NCI-H345 (cell line): ENCODE results near the gene MAN1C1.

ENCODE experiments used
- DNase-seq: peaks from one replicate; lab custom pipeline; 2025; lab: John Stamatoyannopoulos, UW

MAN1C1 gene

GRCh38 chr1:25803368-25803767 lies 186.8 kb downstream of the MAN1C1 start:
- DNase-seq: no peak

DNA sequence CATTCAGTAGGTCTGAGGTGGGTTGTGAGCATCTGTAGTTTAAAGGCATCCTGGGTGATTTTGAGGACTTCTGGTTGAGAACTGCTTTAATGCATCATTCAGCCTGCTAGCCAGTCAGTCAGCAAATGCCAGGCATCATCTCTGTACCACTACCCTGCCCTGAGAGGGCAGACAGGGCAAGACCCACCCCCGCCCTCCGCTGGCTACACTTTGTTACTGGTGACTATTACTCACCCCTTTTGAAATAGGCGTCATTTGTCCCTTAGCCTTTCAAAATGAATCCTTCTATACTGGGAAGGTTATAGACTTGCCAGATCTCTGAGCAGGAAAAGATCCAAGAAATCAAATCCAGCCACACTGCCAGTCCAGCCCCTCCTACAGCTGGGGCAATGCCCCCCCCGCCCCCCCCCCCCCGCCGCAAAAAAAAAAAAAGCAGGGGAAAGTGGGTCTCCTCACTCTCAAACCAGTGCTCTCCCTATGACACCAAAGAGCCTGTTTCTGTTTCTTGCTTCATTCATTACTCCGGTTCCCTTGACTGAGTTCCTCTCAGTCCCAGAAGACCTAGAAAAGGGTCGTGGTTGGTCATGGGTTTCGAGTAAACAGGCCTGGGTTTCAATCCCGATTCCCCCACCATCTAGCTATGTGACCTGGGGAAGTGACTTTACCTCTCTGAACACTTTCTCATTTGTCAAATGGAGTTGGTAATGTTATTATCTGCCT lies 187.8 kb downstream of the MAN1C1 start:
- no peak for DNase-seq

GRCh38 chr1:25804964-25805862 lies 188.6 kb downstream of the MAN1C1 start:
- no peak for DNase-seq

DNA sequence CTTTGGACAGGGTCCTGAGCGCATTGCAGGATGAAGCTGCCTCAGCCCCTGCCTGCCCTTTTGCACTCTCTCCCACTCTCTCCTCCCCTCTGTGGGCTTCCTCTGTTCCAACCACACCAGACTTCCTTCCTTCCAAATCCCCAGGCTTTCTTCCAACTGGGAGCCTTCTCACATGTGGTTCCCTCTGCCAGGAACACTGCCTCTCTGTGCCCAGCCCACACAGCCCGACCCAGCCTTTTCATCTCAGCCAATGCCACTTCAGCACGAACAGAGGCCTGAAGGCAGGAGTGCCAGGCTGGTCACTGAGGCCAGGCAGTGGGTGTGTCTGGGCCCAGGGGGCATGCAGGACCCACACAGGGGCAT lies 189.3 kb downstream of the MAN1C1 start:
- no peak for DNase-seq

GRCh38 chr1:25806418-25806817 lies 189.8 kb downstream of the MAN1C1 start:
- no peak for DNase-seq

DNA sequence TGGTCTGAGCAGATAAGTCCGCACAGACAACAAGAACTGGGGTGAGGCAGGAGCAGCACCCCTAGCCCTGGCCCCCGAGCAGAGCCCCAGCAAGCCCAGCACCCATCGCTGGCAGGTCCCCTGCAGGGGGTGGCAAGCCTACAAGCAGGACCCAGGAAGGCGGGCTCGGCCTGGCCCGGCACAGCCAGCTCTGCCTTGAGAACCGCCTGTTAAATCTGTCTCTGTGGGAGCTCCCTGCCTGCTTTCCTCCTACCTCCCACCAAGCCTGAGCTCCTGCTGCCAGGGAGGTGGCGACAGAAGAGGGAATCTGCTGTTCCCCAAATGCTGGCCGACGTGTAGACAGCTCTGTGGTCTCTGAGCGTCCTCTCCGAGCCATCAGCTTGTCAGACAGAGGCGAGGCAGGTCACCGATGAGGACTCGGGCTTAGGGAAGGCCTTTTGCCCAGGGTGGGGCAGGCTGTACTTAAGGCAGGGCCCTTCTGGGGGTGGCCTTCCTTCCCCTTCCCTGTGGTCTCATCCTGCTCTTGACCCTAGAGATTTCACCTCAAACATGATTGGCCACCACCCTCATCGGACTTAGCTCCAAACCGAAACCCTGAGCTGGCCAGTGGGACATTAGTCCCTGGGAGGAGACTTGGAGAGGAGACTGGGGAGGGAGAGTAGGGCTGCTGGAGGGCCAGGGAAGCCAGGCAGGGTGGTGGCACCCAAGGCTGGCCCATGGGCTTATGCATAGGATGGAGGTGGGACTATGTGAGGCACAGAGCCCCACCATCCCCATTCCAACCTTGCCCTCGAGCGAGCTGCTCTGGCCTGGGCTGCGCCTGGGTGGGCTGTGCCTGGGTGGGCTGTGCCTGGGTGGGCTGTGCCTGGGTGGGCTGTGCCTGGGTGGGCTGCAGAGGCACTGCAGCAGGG lies 191.1 kb downstream of the MAN1C1 start:
- no peak for DNase-seq

DNA sequence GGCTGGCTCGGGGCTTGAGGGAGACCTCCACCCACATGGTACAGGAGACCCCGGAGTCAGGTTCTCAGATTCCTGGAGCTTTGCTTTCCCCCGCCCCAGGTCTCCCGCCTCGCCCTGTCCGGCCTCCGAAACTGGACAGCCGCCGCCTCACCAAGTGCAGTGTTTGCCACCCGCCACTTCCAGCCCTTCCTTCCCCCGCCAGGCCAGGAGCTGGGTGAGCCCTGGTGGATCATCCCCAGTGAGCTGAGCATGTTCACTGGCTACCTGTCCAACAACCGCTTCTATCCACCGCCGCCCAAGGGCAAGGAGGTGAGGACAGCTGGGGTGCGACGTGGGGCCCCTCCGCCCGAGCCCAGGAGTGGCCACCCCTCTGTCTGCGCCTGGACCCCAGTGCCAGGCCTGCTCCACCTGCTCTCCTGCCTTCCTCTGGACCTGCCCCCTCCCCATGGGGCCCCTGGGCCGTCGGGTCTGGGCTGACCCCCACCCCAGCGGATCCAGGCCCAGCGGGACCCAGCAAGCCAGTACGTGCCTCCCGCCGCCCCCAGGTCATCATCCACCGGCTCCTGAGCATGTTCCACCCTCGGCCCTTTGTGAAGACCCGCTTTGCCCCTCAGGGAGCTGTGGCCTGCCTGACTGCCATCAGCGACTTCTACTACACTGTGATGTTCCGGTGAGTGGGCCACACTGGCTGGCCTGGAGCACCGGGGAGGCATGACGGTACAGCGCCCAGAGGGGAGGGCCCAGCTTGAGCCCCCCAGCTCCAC lies 192.1 kb downstream of the MAN1C1 start:
- DNase-seq: no peak

- no peak for DNase-seq
Measured at GRCh38 chr1:25809283-25809926, 192.8 kb downstream of the MAN1C1 start.

DNA sequence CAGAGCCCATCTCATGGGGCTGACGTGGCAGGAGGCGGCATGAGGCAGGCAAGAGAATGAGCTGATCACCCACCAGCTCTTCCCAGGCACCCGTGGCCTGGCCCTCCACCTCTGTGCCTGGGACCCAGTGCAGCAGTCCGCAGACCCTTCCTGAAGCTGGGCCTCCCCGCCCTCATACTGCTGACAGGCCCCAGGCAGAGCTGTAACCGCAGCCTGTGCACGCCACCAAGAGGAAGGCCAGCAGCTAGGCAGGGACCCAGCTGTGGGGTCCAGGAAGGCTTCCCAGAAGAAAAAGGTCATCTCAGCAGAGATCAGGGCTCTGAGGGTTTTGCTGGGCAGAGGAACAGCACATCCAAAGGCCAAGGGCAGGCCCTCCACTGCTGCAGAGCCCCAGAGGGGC lies 193.3 kb downstream of the MAN1C1 start:
- DNase-seq: no peak

DNA sequence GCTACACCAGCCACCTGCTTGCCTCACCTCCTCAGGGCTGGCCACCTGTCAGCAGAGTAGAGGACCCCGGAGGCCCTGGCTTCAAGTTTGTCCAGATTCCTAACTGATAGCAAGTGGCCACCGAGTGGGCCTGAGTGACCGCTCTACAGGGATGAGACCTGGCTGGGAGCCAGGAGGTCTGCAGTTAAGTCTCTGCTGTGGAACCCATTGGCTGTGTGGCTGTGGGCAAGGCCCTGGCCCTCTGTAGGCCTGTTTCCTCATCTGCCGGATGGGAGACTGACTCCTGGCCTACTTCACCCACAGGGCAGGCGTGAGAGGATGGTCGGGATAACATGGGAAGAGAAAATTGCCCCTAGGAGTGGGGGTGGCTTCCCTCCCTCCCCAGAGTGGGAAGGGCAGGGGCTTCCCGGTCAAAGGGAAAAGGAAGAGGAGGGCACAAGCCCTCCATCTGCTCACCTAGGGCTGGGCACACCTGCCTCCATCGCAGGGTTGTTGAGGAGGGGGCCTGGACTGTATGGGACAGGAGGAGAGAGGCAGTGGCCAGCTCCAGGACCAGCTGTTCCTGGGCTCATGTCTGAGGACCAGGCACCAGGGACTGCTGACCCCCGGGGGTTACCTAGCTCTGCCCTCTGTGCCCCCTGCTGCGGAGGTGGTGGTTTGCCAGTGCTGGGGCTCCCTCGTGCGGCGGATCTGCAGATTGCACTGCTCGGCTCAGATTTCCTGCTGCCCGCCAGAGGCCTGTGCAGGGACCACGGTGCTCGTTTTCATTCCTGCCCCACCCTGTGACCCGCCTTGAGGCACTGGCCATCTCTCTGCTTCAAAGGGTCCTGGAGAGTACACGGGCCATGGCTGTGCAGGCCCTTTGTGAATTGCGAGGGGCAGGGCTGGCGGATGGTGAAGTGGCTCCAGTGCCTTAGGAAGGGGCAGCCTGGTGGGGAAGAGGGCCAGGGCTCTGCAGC lies 194.0 kb downstream of the MAN1C1 start:
- DNase-seq: peak; percentile 70

DNA sequence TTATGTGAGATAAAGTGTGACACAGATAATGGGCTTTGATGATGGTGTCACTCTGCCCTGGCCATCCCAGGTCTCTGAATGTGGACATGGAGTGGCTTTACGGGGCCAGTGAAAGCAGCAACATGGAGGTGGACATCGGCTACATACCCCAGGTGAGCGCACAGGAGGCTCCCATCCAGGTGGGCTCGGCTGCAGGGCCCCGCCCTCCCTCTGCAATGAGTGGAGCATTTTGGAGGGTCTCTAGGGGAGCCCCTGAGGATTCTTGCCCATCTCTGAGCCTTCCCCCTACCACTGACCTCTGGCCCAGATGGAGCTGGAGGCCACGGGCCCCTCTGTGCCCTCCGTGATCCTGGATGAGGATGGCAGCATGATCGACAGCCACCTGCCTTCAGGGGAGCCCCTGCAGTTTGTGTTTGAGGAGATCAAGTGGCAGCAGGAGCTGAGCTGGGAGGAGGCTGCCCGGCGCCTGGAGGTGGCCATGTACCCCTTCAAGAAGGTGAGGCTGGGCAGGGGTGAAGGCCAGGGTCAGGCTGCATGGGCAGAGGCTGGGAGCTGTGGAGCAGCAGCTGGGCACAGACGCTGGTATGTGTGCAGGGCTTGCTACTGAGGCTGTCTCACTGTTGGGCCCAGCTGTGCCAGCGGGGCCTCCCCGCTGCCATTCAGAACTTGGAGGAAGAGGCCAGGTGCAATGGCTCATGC lies 194.9 kb downstream of the MAN1C1 start:
- no peak for DNase-seq

DNA sequence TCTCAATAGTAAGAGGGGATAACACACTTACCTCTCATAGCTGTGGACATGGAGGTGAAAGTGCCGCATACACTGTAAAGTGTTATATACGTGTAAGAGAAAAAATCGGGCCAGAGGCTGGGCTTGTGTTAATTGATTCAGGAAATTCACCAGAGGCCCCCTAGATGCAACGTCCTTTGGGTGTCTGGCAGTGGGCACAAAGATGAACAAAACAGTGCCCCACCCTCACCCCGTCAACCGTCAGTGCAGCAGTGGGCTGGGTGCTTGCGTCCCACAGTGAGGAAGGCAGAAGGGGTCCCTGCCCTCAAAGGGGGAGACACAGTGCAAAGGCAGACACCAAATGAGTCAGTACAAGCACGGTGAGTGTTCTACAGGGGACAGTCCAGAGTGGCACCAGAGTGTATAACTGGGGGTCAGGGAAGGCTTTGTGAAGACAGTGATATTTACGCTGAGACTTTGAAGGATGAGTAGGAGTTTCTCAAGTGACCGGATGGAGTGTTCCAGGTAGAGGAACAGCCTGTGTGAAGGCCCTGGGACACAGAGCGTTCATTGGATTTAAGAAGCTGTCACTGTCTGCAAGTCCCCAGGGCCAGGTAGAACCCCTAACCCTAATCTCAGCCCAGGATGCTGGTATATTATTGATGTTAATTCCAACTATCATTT lies 196.6 kb downstream of the MAN1C1 start:
- DNase-seq: no peak

GRCh38 chr1:25813734-25814471 lies 197.3 kb downstream of the MAN1C1 start:
- no peak for DNase-seq

DNA sequence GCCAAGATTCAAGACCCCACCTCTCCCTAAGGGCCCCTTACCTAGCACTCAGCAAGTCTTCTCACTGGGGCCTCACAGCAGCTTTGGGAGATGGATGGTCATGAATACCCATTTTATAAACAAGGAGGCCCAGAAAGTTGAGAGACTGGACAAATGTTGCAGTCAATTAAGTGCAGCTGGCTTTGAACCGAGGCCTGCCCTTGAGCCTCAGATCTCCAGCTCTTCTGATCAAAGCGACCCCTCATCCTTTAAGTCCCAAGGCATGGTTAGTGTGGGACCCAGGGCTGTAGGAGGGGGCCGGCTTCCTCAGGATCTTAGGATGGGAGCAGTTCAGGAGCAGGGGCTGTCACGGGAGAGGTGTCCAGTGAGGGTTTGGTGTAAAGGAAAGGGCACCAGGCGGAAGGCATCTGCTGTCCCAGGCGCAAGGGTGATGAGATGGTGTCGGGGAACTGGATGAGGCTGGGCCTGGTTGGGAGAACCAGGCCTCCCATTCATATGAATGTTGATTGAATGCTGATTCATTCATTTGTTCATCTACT lies 198.0 kb downstream of the MAN1C1 start:
- no peak for DNase-seq

DNA sequence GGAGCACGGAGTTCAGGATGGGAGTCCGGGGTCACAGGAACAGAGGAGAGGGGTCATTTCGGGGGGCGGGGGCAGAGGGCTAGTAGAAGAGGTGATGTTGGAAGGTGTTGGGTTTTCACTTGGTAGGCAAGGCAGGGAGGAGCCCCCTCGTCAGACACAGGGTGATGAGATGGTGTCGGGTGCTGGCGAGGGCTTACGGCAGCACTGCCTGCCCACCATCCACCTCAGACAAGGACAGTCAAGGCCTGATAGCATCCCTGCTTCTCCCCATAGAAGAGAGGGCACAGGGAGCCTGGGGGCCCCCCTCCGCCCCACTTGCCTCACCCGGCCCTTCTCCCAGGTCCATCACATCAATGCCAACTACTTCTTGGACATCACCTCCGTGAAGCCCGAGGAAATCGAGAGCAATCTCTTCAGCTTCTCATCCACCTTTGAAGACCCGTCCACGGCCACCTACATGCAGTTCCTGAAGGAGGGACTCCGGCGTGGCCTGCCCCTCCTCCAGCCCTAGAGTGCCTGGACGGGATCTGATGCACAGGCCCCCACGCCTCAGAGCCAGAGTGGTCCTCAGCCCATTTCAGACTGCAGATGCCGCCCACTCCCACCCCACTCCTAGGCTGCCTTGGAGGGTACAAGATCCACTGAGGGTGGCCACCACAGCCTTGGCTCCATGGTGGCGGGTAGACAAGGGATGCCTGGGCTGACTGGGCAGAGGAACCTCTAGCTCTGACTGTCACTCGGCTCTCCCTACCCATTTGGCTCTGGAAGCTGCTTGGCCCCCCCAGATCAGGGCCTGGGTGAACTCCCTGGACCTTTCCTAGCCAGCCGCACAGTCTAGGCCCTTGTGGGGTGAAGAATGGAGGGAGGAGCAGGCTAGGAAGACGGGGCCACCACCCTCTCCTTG lies 198.9 kb downstream of the MAN1C1 start:
- DNase-seq: no peak

GRCh38 chr1:25816112-25816718 lies 199.6 kb downstream of the MAN1C1 start:
- no peak for DNase-seq
